Uterus (tissue), 2 donors: ENCODE data around the gene ABAT.

Experiments
- CTCF ChIP-seq, 4 experiments: fragments of 200-600 bp in 2 of 4; fragments of 450-650 bp in 2 of 4; sonication (generic) in 2 of 4; IDR thresholded peaks; one replicate each; pipeline ENCODE4 v1.5.1; 2016 to 2019; ENCODE audit warnings: antibody characterized with exemption in 4 of 4, mild to moderate bottlenecking in 2 of 4, moderate library complexity in 1 of 4
- POLR2A ChIP-seq, 2 donors: fragments of 450-650 bp; IDR thresholded peaks; one replicate each; pipeline ENCODE4 v1.6.1; 2016; ENCODE audit warnings: antibody characterized with exemption in 2 of 2, mild to moderate bottlenecking in 1 of 2, moderate library complexity in 1 of 2

GRCh38 chr16:8665529-8665928 lies 8.9 kb upstream of the ABAT start:
- TF ChIP-seq CTCF (IDR thresholded peaks at IDR 0.05): no peak
- TF ChIP-seq POLR2A (IDR thresholded peaks at IDR 0.05): no peak
